H1 (cell line): ENCODE measurements around the gene COMT. TPM values are rescaled to one million over a fixed set of nuclear protein-coding genes. Genes with fewer than 3 reads are reported as not detected.

ENCODE experiments used
- CTCF ChIA-PET: fragments of 300-600 bp; sonication (Branson Sonifier 250); formaldehyde crosslinking; loops from one replicate; lab custom pipeline; 2021; ENCODE audit not compliant: partially characterized antibody; lab: Charles Lee
- POLR2A ChIA-PET: fragments of 300-600 bp; sonication (Branson Sonifier 250); formaldehyde crosslinking; loops from one replicate; lab custom pipeline; 2021; ENCODE audit warnings: inconsistent platforms; ENCODE audit not compliant: partially characterized antibody; lab: Charles Lee
- DNase-seq, 2 experiments: peaks; one replicate each; pipeline versions ENCODE4 v3.0.0 to v3.0.0-alpha.2; 2010 to 2022; ENCODE audit warnings: low spot score in 2 of 2, low read depth in 1 of 2, mixed read lengths in 1 of 2
- FAIRE-seq: peaks from 2 replicates; lab custom pipeline; 2011; peaks lifted over from hg19 to GRCh38; lab: Jason Lieb, UNC
- H2AFZ ChIP-seq: 2 replicates; pipeline ENCODE4 v1.8.1; 2012; ENCODE audit warnings: low read length, inconsistent platforms
- H2AK5ac ChIP-seq: 2 replicates; pipeline ENCODE4 v1.6.1; 2013; ENCODE audit warnings: low read depth, low read length
- H2BK120ac ChIP-seq: replicated peaks from 2 replicates; pipeline ENCODE3; 2013; ENCODE audit warnings: low read depth, low read length, inconsistent platforms
- H2BK12ac ChIP-seq: 2 replicates; pipeline ENCODE4 v1.6.1; 2013; ENCODE audit warnings: low read depth, low read length
- H2BK15ac ChIP-seq: 2 replicates; pipeline ENCODE4 v1.6.1; 2013; ENCODE audit warnings: low read length
- H2BK20ac ChIP-seq: 2 replicates; pipeline ENCODE4 v1.6.1; 2013; ENCODE audit warnings: low read length
- H2BK5ac ChIP-seq: 2 replicates; pipeline ENCODE4 v1.6.1; 2013; ENCODE audit warnings: low read depth, low read length
- H3K14ac ChIP-seq: 2 replicates; pipeline ENCODE4 v1.6.1; 2013; ENCODE audit warnings: inconsistent platforms; ENCODE audit not compliant: insufficient read length
- H3K18ac ChIP-seq: 2 replicates; pipeline ENCODE4 v1.6.1; 2013; ENCODE audit warnings: low read length; ENCODE audit errors: extremely low read depth
- H3K23ac ChIP-seq: 2 replicates; pipeline ENCODE4 v1.6.1; 2013; ENCODE audit warnings: inconsistent platforms; ENCODE audit not compliant: insufficient read length
- H3K23me2 ChIP-seq: 2 replicates; pipeline ENCODE4 v1.6.1; 2013; ENCODE audit warnings: low read depth, low read length
- H3K27ac ChIP-seq: 2 replicates; pipeline ENCODE4 v1.6.1; 2011; ENCODE audit warnings: low read depth, low read length, inconsistent platforms
- H3K27me3 ChIP-seq, 4 experiments: replicated peaks in 1 of 4; 1 replicate in 1 of 4; 2 replicates in 3 of 4; pipeline versions ENCODE4 v1.6.1 to v1.8.1; 2011 to 2013; ENCODE audit warnings: low read length in 3 of 4, mild to moderate bottlenecking in 3 of 4, inconsistent platforms in 2 of 4, mixed read lengths in 2 of 4, moderate library complexity in 1 of 4; ENCODE audit not compliant: control insufficient read depth in 3 of 4, insufficient read depth in 3 of 4; ENCODE audit errors: extremely low read depth in 1 of 4
- H3K36me3 ChIP-seq, 4 experiments: 2 replicates each; pipeline versions ENCODE4 v1.6.1 to v1.8.1; 2011 to 2013; ENCODE audit warnings: mild to moderate bottlenecking in 4 of 4, low read length in 3 of 4, moderate library complexity in 2 of 4, control low read depth in 1 of 4, inconsistent platforms in 1 of 4; ENCODE audit not compliant: insufficient read depth in 4 of 4, control insufficient read depth in 2 of 4
- H3K4ac ChIP-seq: replicated peaks from 2 replicates; pipeline ENCODE3; 2013; ENCODE audit warnings: low read length, low read depth, mixed read lengths, inconsistent platforms; ENCODE audit not compliant: insufficient read length
- H3K4me1 ChIP-seq, 4 experiments: replicated peaks in 1 of 4; 1 replicate in 1 of 4; 2 replicates in 3 of 4; pipeline versions ENCODE4 v1.6.1 to v1.8.1; 2011 to 2013; ENCODE audit warnings: low read length in 3 of 4, inconsistent platforms in 2 of 4, mixed read lengths in 1 of 4; ENCODE audit not compliant: insufficient read depth in 4 of 4, control insufficient read depth in 3 of 4
- H3K4me2 ChIP-seq, 2 experiments: 2 replicates each; pipeline versions ENCODE4 v1.6.1 to v1.8.1; 2011 to 2013; ENCODE audit warnings: low read depth in 2 of 2, low read length in 2 of 2, control low read depth in 1 of 2, inconsistent platforms in 1 of 2, mild to moderate bottlenecking in 1 of 2; ENCODE audit not compliant: insufficient read depth in 1 of 2
- H3K4me3 ChIP-seq, 4 experiments: fragments of 200-600, 300-600 bp in 1 of 4; sonication (generic), shearing (Covaris generic), sonication (Bioruptor Twin) in 1 of 4; 2 replicates each; pipeline versions ENCODE4 v1.5.1 to v1.8.1; 2011 to 2016; ENCODE audit warnings: low read length in 4 of 4, low read depth in 3 of 4, control low read depth in 2 of 4, inconsistent platforms in 2 of 4, mild to moderate bottlenecking in 2 of 4, mixed read lengths in 1 of 4, moderate library complexity in 1 of 4; ENCODE audit not compliant: insufficient read depth in 2 of 4; ENCODE audit errors: extremely low read depth in 1 of 4
- H3K56ac ChIP-seq: replicated peaks from 2 replicates; pipeline ENCODE3; 2013; ENCODE audit warnings: low read depth, mild to moderate bottlenecking, mixed read lengths, low read length, inconsistent platforms; ENCODE audit not compliant: insufficient read length
- H3K79me1 ChIP-seq: 2 replicates; pipeline ENCODE4 v1.6.1; 2013; ENCODE audit warnings: low read depth, low read length, control low read depth
- H3K79me2 ChIP-seq, 2 experiments: 2 replicates each; pipeline versions ENCODE4 v1.6.1 to v1.8.1; 2012 to 2013; ENCODE audit warnings: low read length in 2 of 2, mild to moderate bottlenecking in 2 of 2, inconsistent platforms in 1 of 2; ENCODE audit not compliant: insufficient read depth in 2 of 2, control insufficient read depth in 1 of 2
- H3K9ac ChIP-seq, 4 experiments: replicated peaks in 1 of 4; 1 replicate in 1 of 4; 2 replicates in 3 of 4; pipeline versions ENCODE4 v1.6.1 to v1.8.1; 2011 to 2013; ENCODE audit warnings: low read depth in 3 of 4, low read length in 3 of 4, control low read depth in 2 of 4, mild to moderate bottlenecking in 2 of 4, moderate library complexity in 2 of 4, inconsistent platforms in 1 of 4; ENCODE audit errors: extremely low read depth in 1 of 4
- H3K9me3 ChIP-seq, 2 experiments: 2 replicates each; pipeline versions ENCODE4 v1.6.1 to v1.8.1; 2012 to 2013; ENCODE audit warnings: mild to moderate bottlenecking in 2 of 2, moderate library complexity in 2 of 2, control low read depth in 1 of 2, inconsistent platforms in 1 of 2, low read depth in 1 of 2, low read length in 1 of 2, mixed read lengths in 1 of 2; ENCODE audit not compliant: insufficient read depth in 2 of 2
- H4K20me1 ChIP-seq, 2 experiments: replicated peaks in 1 of 2; 2 replicates each; pipeline versions ENCODE3 to v1.8.1; 2011 to 2013; ENCODE audit warnings: inconsistent platforms in 2 of 2, low read length in 2 of 2, mild to moderate bottlenecking in 1 of 2; ENCODE audit not compliant: insufficient read depth in 2 of 2, control insufficient read depth in 1 of 2
- H4K5ac ChIP-seq: 2 replicates; pipeline ENCODE4 v1.6.1; 2013; ENCODE audit warnings: low read length, low read depth, mixed read lengths, inconsistent platforms; ENCODE audit not compliant: insufficient read length
- H4K8ac ChIP-seq: 2 replicates; pipeline ENCODE4 v1.8.0; 2013; ENCODE audit warnings: mild to moderate bottlenecking, moderate library complexity, low read length, inconsistent platforms; ENCODE audit not compliant: insufficient read depth; ENCODE audit errors: extremely low read depth
- H4K91ac ChIP-seq: replicated peaks from 2 replicates; pipeline ENCODE3; 2013; ENCODE audit warnings: low read length, mixed read lengths, inconsistent platforms; ENCODE audit not compliant: insufficient read length
- CEBPB ChIP-seq: IDR thresholded peaks from 2 replicates; pipeline ENCODE4 v1.6.1; 2012; ENCODE audit warnings: low read depth, low read length
- EZH2 ChIP-seq: fragments of 200-600 bp; sonication (generic); IDR thresholded peaks from 2 replicates; pipeline ENCODE4 v1.7.1; 2012; ENCODE audit warnings: low read depth, mild to moderate bottlenecking, moderate library complexity, low read length, inconsistent platforms; ENCODE audit not compliant: severe bottlenecking
- GTF2F1 ChIP-seq: IDR thresholded peaks from 2 replicates; pipeline ENCODE4 v1.6.1; 2012; ENCODE audit warnings: low read depth, low read length, improper control_type of control experiment, borderline replicate concordance
- HDAC2 ChIP-seq, 2 experiments: fragments of 300-600 bp in 1 of 2; sonication (generic) in 1 of 2; IDR thresholded peaks; 2 replicates each; pipeline ENCODE4 v1.6.1; 2011 to 2012; ENCODE audit warnings: low read depth in 2 of 2, low read length in 2 of 2, mild to moderate bottlenecking in 2 of 2, moderate library complexity in 2 of 2, borderline replicate concordance in 1 of 2, inconsistent platforms in 1 of 2
- NANOG ChIP-seq: IDR thresholded peaks from 2 replicates; pipeline ENCODE4 v1.6.1; 2011; ENCODE audit warnings: low read length, low read depth, mild to moderate bottlenecking, inconsistent platforms; ENCODE audit not compliant: insufficient read depth, poor library complexity, severe bottlenecking
- NRF1 ChIP-seq: IDR thresholded peaks from 2 replicates; pipeline ENCODE4 v1.6.1; 2011; ENCODE audit warnings: mild to moderate bottlenecking, low read depth, low read length, improper control_type of control experiment
- POU5F1 ChIP-seq: IDR thresholded peaks from 2 replicates; pipeline ENCODE4 v1.6.1; 2011; ENCODE audit warnings: low read depth, mild to moderate bottlenecking, low read length, moderate library complexity
- SIN3A ChIP-seq, 2 experiments: IDR thresholded peaks in 1 of 2; conservative IDR thresholded peaks in 1 of 2; 2 replicates each; pipeline ENCODE4 v1.6.1; 2011 to 2012; ENCODE audit warnings: low read length in 2 of 2, improper control_type of control experiment in 1 of 2, low read depth in 1 of 2, mild to moderate bottlenecking in 1 of 2
- SIX5 ChIP-seq: IDR thresholded peaks from 2 replicates; pipeline ENCODE4 v1.6.1; 2011; ENCODE audit warnings: mild to moderate bottlenecking, low read depth, low read length
- SP1 ChIP-seq: IDR thresholded peaks from 2 replicates; pipeline ENCODE4 v1.6.1; 2011; ENCODE audit warnings: low read depth, low read length
- WGBS, 2 experiments: shearing (Covaris generic) in 1 of 2; methylation state at CpG; one replicate each; pipeline versions ENCODE4 v1.1.6 to v1.1.7; 2013 to 2015; ENCODE audit warnings: low lambda C conversion rate in 2 of 2, mixed read lengths in 2 of 2, inconsistent platforms in 1 of 2, low coverage in 1 of 2, missing lambda C conversion rate in 1 of 2; ENCODE audit not compliant: insufficient replicate concordance in 2 of 2, insufficient coverage in 1 of 2, insufficient read length in 1 of 2; ENCODE audit errors: extremely low coverage in 1 of 2, missing lambda C conversion rate in 1 of 2; 5-methylcytosine and 5-hydroxymethylcytosine counted together
- polyA plus RNA-seq, 7 experiments: library from polyadenylated mRNA; depleted of rRNA in 3 of 7; stranded (reverse) in 5 of 7; unstranded in 2 of 7; fragments of >200 nt in 5 of 7; fragments of 200-250 nt in 2 of 7; gene quantifications; 1 replicate in 5 of 7; 2 replicates in 1 of 7; 4 replicates in 1 of 7; pipeline versions ENCODE4 v1.2.1 to v1.2.3, GENCODE V29; 2011 to 2013; ENCODE audit warnings: missing spikeins in 2 of 7, mixed read lengths in 2 of 7
- total RNA-seq: library from RNA; stranded (reverse); fragmentation: NEBNext Ultra II Directional; extraction: Animal tissue kit (Norgen Biotek cat#: 25700); gene quantifications from 2 replicates; pipeline ENCODE4 v1.2.1, GENCODE V29; 2021

Gene COMT
- total and polyA plus RNA-seq, 2 of the 8 experiments (the other 6 are each of a cell fraction or from before 2014, with no cell fraction given), result 15.2 to 33.7 TPM

DNA sequence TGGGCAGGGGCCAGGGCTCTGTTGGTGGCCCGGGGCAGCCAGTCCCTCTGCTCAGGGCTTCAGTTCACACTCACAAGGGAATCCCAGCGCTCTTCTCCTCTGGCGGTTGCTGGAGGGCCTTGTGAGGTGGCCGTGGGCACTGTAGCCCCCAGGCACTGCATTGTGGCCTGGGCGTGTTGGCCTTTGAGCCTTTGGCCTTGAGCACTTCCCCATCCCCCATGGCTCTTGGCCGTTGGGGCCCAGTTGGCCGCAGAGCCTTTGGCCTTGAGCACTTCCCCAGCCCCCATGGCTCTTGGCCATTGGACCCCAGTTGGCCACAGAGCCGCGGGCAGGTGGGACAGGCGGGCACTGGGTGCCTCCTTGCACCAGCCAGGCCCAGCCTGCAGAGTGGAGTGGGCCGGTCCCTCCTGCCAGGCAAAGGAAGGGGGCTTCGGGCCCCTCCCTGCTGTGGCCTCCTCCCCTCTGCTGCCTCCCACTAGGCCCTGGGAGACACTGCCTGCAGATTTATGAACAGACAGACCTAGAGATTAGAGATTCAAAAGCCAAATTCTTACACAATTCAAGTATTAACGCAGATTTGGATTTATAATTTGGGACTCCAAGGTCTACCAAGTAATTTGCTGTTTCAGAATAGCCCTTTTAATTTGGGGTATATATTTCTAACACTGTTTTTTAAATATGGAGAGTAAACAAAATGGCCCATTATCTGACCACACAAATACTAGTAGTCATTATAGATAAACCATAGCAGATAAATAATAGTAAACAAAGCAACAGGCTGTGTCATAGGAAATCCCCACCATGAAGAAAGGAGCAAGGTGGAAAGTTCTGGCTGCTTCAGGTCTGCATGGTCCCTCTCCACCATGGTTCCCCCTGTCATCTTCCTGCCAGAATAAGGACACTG, 18.3 kb downstream of the COMT start:
- no peak for FAIRE-seq
- Histone ChIP-seq H3K9ac (no peak overlapping the region; a peak in 1 of 7 replicates), H2BK15ac (peak overlapping the region; percentile 88; the same call in 1 of the 2 replicates)
- TF ChIP-seq HDAC2 (IDR thresholded peaks at IDR 0.05; ENCODE audit: borderline replicate concordance in 1 of 2, low read depth in 2 of 2, low read length in 2 of 2) (no peak), NRF1 (no peak), CEBPB (no peak), SIN3A (conservative IDR thresholded peaks at IDR 0.05 in 1 of 2, IDR thresholded peaks at IDR 0.05 in 1 of 2; ENCODE audit: low read depth in 1 of 2, low read length in 2 of 2) (no peak), POU5F1 (no peak), GTF2F1 (no peak), SP1 (0 out of 2 replicates have a peak, but pooled peaks have one; percentile 30), NANOG (no peak), EZH2 (no peak), SIX5 (no peak)

More for the DNA sequence above, 18.3 kb downstream of the COMT start:
- Histone ChIP-seq H3K9me3 (no peaks in the 10 kb centered on the region), H3K18ac (peak overlapping the region; percentile 89), H2BK12ac (peak overlapping the region; percentile 92; the same call in 1 of the 2 replicates), H4K5ac (peak overlapping the region; percentile 87), H2BK5ac (peak overlapping the region; percentile 88), H2AFZ (no peak overlapping the region), H3K4me1 (peaks cover 0 to 23% (median 18%) of the 10 kb centered on the region in 4 experiments; a peak in 6 of 7 replicates), H2BK120ac (no peak overlapping the region), H3K79me2 (no peaks in the 10 kb centered on the region), H2BK20ac (0 out of 2 replicates have a peak overlapping the region, but pooled peaks have one; percentile 48), H3K36me3 (no peaks in the 10 kb centered on the region), H4K91ac (peak overlapping the region; percentile 95), H3K4me2 (peak overlapping the region; percentile 68 to 74), H3K79me1 (no peaks in the 10 kb centered on the region), H3K27me3 (no peaks in the 10 kb centered on the region), H4K20me1 (peaks cover 0 to 3% of the 10 kb centered on the region in 2 experiments), H3K27ac (peak overlapping the region; percentile 30; the same call in 1 of the 2 replicates), H3K14ac (no peak overlapping the region), H4K8ac (peak overlapping the region; percentile 73; the same call in 1 of the 2 replicates), H2AK5ac (peak overlapping the region; percentile 33; the same call in 1 of the 2 replicates), H3K4me3 (peak overlapping the region in 2 of 4 experiments; percentile 14 to 36; a peak in 3 of 8 replicates), H3K23me2 (peaks cover 5% of the 10 kb centered on the region), H3K23ac (no peak overlapping the region), H3K56ac (no peak overlapping the region), H3K4ac (peak overlapping the region; percentile 78)
- 40% methylated on average over 10 of the region's 13 CpGs; no CpG with 5 or more reads in 1 of the 2 experiments for WGBS, 2 experiments
- ChIA-PET CTCF (interaction anchor here (0.8 to 16.2 kb wide), 7 partner anchors 11 to 138 kb away, joined by 3 to 369 read pairs (median 4); no protein-coding TSS in a partner anchor), POLR2A (interaction anchor here (1.3 to 1.4 kb wide), 2 partner anchors 10 to 12 kb away, joined by 3 to 4 read pairs; no protein-coding TSS in a partner anchor)
- no peak for DNase-seq
